Esophagus squamous epithelium (tissue), 5 donors: ENCODE results near the gene GSK3A. TPM values are rescaled to one million over a fixed set of nuclear protein-coding genes. Genes with fewer than 3 reads are reported as not detected.

ENCODE experiments used
- DNase-seq: peaks from one replicate; lab custom pipeline; 2025; lab: John Stamatoyannopoulos, UW
- H3K27ac ChIP-seq, 4 donors: fragments of 200-600 bp; sonication (generic); one replicate each; pipeline ENCODE4 v1.5.1; 2016 to 2019; ENCODE audit warnings: mild to moderate bottlenecking in 1 of 4
- H3K27me3 ChIP-seq, 4 donors: fragments of 200-600 bp; sonication (generic); 1 replicate in 3 of 4; 2 replicates in 1 of 4; pipeline versions ENCODE4 v1.5.1 to v1.6.0; 2017 to 2021; ENCODE audit warnings: antibody characterized with exemption in 1 of 4
- H3K36me3 ChIP-seq, 3 donors: fragments of 200-600 bp; sonication (generic); one replicate each; pipeline ENCODE4 v1.5.1; 2016 to 2019
- H3K4me1 ChIP-seq, 3 donors: fragments of 200-600 bp; sonication (generic); one replicate each; pipeline ENCODE4 v1.5.1; 2017 to 2019
- H3K4me3 ChIP-seq, 4 donors: fragments of 200-600 bp; sonication (generic); 1 replicate in 3 of 4; 2 replicates in 1 of 4; pipeline ENCODE4 v1.5.1; 2016 to 2019; ENCODE audit warnings: mild to moderate bottlenecking in 2 of 4, moderate library complexity in 1 of 4
- H3K9me3 ChIP-seq, 3 donors: fragments of 200-600 bp; sonication (generic); one replicate each; pipeline ENCODE4 v1.5.1; 2016 to 2019
- CTCF ChIP-seq, 6 experiments: fragments of 450-650 bp in 4 of 6; fragments of 200-600 bp in 2 of 6; sonication (generic) in 2 of 6; IDR thresholded peaks; one replicate each; pipeline ENCODE4 v1.5.1; 2016 to 2019; ENCODE audit warnings: antibody characterized with exemption in 6 of 6, mild to moderate bottlenecking in 4 of 6, moderate library complexity in 4 of 6
- POLR2A ChIP-seq, 4 donors: fragments of 450-650 bp; IDR thresholded peaks; one replicate each; pipeline ENCODE4 v1.6.1; 2017; ENCODE audit warnings: antibody characterized with exemption in 4 of 4, mild to moderate bottlenecking in 4 of 4, moderate library complexity in 3 of 4
- WGBS, 2 donors: methylation state at CpG; one replicate each; pipeline ENCODE4 v1.1.5; 2018; 5-methylcytosine and 5-hydroxymethylcytosine counted together
- intact Hi-C: fragments of 100-400 bp; cut with DNase I; formaldehyde crosslinking; loops from one replicate; pipeline ENCODE4 v1.15.0; 2022
- total RNA-seq, 4 donors: library from RNA; depleted of rRNA; stranded (reverse); fragments of >200 nt; gene quantifications; one replicate each; pipeline ENCODE4 v1.1.0, GENCODE V29; 2016
- donor health status: DM: yes; HTN: yes; CAD: no.

Gene GSK3A
- total RNA-seq: 10 to 100 TPM; 15.9 to 29.6 (median 26.5) TPM

GRCh38 chr19:42242512-42243409, at the start of gene GSK3A:
GSK3A (minus strand) TSS chr19:42242602; CDS start chr19:42242465, 137 bp downstream.
- Histone ChIP-seq H3K36me3 (peaks cover 0 to 25% (median 0%) of the 10 kb centered on the region in 3 donors), H3K27me3 (no peaks in the 10 kb centered on the region), H3K27ac (peak within 1 kb of the TSS; percentile 89 to 98 (median 96)), H3K4me3 (peak within 1 kb of the TSS; percentile 80 to 98 (median 90)), H3K9me3 (no peaks in the 10 kb centered on the region), H3K4me1 (peaks cover 20 to 78% (median 28%) of the 10 kb centered on the region in 3 donors)
- intact Hi-C loops: loop anchor here (10.0 kb wide), 1 partner anchor 52 kb away; no protein-coding TSS in a partner anchor
- peak in 1 of 6 experiments; percentile 16 for TF ChIP-seq CTCF (IDR thresholded peaks at IDR 0.05)
- TF ChIP-seq POLR2A (IDR thresholded peaks at IDR 0.05): peak in 3 of 4 donors; percentile 83 to 88 (median 84)
- peak; percentile 99 for DNase-seq
- WGBS, 2 donors: 0% methylated on average over 7 to 35 of the region's 76 CpGs

- Histone ChIP-seq H3K27me3 (no peaks in the 10 kb centered on the region), H3K27ac (no peak overlapping the region), H3K36me3 (peaks cover 69 to 95% (median 73%) of the 10 kb centered on the region in 3 donors), H3K9me3 (no peaks in the 10 kb centered on the region), H3K4me1 (peaks cover 4 to 40% (median 10%) of the 10 kb centered on the region in 3 donors), H3K4me3 (no peak overlapping the region)
- no peak for DNase-seq
- no peak for TF ChIP-seq POLR2A (IDR thresholded peaks at IDR 0.05)
- no peak for TF ChIP-seq CTCF (IDR thresholded peaks at IDR 0.05)
- intact Hi-C loops: loop anchor here (10.0 kb wide), 1 partner anchor 47 kb away; the partner anchor contains the start of gene GSK3A
- 63 to 69% methylated on average over 4 to 8 of the region's 9 CpGs for WGBS, 2 donors
Measured at GRCh38 chr19:42291435-42291810, 49.0 kb upstream of the GSK3A start.

- H3K9me3 ChIP-seq: no peaks in the 10 kb centered on the region
- TF ChIP-seq POLR2A (IDR thresholded peaks at IDR 0.05) (no peak), CTCF (IDR thresholded peaks at IDR 0.05) (peak; percentile 23 to 53 (median 44))
- DNase-seq: no peak
- WGBS, 2 donors: 17 to 84% methylated on average over 1 to 5 of the region's 31 CpGs
- no peak overlapping the region for H3K4me3 ChIP-seq
- H3K36me3 ChIP-seq: peaks cover 69 to 92% (median 73%) of the 10 kb centered on the region in 3 donors
- intact Hi-C loops: loop anchor here (10.0 kb wide), 1 partner anchor 46 kb away; the partner anchor contains the start of gene GSK3A
- H3K27ac ChIP-seq: no peak overlapping the region
- H3K27me3 ChIP-seq: no peaks in the 10 kb centered on the region
- peaks cover 10 to 45% (median 17%) of the 10 kb centered on the region in 3 donors for H3K4me1 ChIP-seq
Measured at GRCh38 chr19:42290523-42291434, 48.4 kb upstream of the GSK3A start.

- peaks cover 16 to 50% (median 23%) of the 10 kb centered on the region in 3 donors for H3K4me1 ChIP-seq
- peaks cover 64 to 86% (median 73%) of the 10 kb centered on the region in 3 donors for H3K36me3 ChIP-seq
- H3K4me3 ChIP-seq: no peak overlapping the region
- H3K27ac ChIP-seq: no peak overlapping the region
- no peak for DNase-seq
- H3K9me3 ChIP-seq: no peaks in the 10 kb centered on the region
- intact Hi-C loops: loop anchor here (10.0 kb wide), 1 partner anchor 45 kb away; the partner anchor contains the start of gene GSK3A
- 68% methylated on average over 7 of the region's 13 CpGs; no CpG with 5 or more reads in 1 of the 2 donors for WGBS, 2 donors
- no peaks in the 10 kb centered on the region for H3K27me3 ChIP-seq
- TF ChIP-seq CTCF (IDR thresholded peaks at IDR 0.05) (no peak), POLR2A (IDR thresholded peaks at IDR 0.05) (no peak)
Measured at GRCh38 chr19:42290136-42290522, 47.7 kb upstream of the GSK3A start.
